NCI-H2227 (cell line): Measurements from ENCODE around the gene BLID.

Source experiments
- DNase-seq: peaks from one replicate; lab custom pipeline; 2025; ENCODE audit not compliant: unreplicated experiment; lab: John Stamatoyannopoulos, UW

Gene BLID

GRCh38 chr11:122085264-122085663 is 30.8 kb downstream of the BLID start:
- no peak for DNase-seq

- no peak for DNase-seq
These were observed 33.8 kb downstream of the BLID start for GRCh38 chr11:122082205-122082604.

GRCh38 chr11:122081073-122081472 is 34.9 kb downstream of the BLID start:
- DNase-seq, result no peak

- no peak for DNase-seq
These were observed 38.6 kb downstream of the BLID start for GRCh38 chr11:122077459-122077858.

GRCh38 chr11:122076512-122077120 is 39.4 kb downstream of the BLID start:
- DNase-seq, result peak; percentile 18

GRCh38 chr11:122075016-122075415 is 41.0 kb downstream of the BLID start:
- DNase-seq, result peak; percentile 67

- no peak for DNase-seq
These were observed 42.0 kb downstream of the BLID start for GRCh38 chr11:122074022-122074421.

- DNase-seq, result no peak
These were observed 44.3 kb downstream of the BLID start for GRCh38 chr11:122071709-122072202.

GRCh38 chr11:122069707-122070360 is 46.2 kb downstream of the BLID start:
- DNase-seq, result peak; percentile 88

GRCh38 chr11:122068837-122069236 is 47.2 kb downstream of the BLID start:
- DNase-seq, result no peak

- DNase-seq, result no peak
These were observed 47.9 kb downstream of the BLID start for GRCh38 chr11:122068141-122068540.
